Fibroblast of peridontal ligament (primary cell): ENCODE data around the gene ZHX3.
A peak's percentile ranks its signal among the peaks of the same experiment; 100 is the strongest.
"Not testable (repeated sequence)": the region's sequence is repeated elsewhere in the genome, so short reads cannot be mapped to it uniquely, and the experiment has no call there.

Experiments
- DNase-seq: peaks from one replicate; pipeline ENCODE4 v3.0.0-alpha.2; 2010; ENCODE audit errors: extremely low read depth

ZHX3 gene

DNA sequence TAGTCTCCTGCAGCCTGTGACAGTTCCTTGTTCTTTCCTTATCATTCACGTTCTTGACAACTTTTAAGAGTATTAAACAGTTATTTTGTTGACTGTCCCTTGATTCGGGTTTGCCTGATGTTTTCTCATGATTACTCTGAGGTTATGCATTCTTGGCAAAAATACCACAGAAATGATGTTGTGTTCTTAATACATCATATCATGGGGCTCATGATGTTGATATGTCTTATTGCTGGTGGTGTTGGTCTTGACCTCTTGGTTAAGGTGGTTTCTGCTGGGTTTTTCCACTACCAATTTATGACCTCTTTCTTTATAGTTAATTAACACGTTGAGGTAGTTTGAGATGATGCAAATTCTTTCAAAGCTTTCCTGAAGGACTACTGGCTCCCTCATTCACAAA, 59.1 kb downstream of the ZHX3 start:
- peak; percentile 23 for DNase-seq

- DNase-seq: no peak
Observed at GRCh38 chr20:41256516-41256915, 61.0 kb downstream of the ZHX3 start.

DNA sequence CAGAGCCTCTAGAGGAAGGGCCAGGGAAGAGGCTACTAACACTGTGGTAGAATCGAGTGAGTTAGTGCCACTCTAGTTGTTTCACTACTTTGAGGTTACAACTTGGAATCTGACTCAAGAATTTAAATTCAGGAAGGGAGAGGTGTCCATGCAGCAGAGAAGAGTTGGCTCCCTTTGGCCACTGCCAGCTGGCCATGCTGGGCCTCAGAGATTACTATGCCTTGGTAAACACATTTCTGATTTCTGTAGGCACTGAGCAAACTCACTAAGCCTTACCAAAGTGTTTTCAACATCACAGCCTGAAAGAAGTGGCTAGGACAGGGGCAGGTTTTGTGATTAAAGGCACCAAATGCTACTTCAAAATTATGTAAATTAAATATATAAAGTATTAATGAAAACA, 61.9 kb downstream of the ZHX3 start:
- no peak for DNase-seq

DNA sequence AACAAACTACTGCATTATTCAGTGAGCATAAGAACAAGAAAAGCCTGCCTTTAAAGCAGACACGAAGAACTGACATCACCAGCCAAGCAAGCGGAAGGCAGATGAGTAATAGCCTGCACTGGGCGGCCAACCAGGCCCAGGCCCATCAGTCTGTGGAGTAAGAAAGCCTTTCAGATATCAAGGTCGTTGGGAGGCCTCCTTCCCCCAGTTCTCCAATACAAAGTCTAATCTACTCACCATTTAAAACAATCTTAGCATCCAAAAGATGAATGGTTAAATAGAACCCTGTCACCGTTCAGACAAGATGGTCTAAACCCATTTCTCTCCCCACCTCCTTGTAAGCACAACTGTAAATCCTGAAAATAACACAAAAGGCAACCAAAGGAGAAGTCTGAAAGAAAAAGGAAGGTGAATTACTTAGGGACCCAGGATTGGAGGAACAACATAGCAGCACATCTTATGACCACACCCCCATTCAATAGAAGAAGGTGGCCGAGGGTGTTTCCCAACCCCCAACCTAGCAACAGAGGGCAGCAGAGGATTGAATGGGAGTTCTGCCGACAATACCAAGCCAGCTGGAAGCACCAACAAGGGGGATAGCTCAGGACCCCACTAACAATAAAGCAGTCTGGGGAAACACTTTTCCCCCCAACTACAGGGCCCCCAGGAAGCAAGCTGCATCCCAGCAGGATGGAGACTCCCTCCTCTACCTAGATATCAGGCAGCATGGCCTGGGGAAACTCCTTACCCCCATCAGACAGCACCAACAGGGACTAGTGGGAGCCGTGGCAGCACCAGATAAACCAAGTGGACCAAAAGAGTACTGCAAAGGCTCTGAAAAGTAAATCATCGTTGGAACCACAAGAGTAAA, 67.9 kb downstream of the ZHX3 start:
- peak; percentile 87 for DNase-seq

DNA sequence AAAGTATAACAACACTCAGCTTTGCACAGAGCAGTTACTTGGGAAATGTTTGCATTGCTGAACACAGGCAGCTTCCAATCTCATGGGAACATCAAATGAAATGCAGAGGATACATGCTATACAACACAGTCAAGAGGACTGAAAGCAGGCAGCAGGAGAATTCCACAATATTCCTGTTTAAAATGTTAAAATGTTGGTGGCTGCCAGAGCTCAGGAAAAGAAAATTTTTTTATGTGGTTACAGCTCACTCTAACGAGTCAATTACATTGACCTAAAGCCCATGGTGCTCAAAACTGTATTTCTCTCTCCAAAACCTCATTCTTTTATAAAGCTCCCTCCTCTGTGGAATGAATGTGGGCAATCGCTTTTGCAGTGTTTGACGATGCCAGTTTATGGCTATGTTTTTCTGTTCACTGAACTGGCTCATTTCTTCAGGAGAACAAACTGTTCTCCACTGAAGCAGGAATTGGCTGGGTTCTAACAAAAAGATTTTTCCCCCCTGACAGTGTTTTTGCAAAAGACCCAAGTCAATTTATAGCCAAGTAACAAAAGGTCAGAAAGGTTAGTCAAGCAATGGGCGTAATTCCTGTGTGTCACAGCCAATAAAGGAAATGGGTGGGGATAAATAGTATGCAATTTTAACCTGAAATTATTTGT, 69.0 kb downstream of the ZHX3 start:
- DNase-seq: peak; percentile 54

DNA sequence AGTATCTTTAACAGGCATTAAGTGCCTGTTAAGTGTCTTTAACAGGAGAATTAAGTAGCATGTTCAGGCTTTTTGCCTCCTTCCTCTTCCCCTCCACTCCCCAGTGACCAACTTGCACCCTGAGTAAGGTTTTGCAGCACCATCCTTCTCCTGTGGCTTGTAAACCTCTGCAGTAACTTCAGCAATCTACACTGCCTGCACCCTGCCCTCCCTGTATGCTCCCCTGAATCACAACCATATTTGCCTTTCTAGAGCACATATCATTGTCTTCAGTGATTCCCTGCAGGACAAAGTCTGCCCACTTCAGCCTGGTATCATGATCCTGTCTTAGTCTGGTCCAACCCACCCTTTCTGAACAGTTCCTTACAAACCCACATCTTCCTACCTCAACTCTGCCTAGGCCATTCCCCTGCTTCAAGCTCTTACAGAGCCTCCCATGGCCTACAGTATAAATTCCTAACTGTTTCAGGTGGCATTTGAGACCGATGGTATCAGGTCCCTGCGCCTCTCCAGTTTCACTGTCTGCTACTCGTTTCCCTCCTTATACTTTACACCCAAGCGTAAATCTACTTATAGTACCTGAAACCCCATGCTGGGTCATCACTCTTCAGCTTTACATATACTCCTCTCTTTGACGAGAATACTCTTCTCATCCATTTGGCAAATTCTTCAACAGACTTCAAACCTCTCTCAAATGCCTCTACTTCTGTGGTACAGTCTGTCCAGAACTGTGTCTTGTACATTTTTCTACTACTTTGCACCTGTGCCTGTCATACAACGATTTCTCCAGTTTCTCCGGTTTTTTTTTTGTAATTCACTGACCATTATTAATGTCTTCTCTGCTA, 69.8 kb downstream of the ZHX3 start:
- DNase-seq: no peak

DNA sequence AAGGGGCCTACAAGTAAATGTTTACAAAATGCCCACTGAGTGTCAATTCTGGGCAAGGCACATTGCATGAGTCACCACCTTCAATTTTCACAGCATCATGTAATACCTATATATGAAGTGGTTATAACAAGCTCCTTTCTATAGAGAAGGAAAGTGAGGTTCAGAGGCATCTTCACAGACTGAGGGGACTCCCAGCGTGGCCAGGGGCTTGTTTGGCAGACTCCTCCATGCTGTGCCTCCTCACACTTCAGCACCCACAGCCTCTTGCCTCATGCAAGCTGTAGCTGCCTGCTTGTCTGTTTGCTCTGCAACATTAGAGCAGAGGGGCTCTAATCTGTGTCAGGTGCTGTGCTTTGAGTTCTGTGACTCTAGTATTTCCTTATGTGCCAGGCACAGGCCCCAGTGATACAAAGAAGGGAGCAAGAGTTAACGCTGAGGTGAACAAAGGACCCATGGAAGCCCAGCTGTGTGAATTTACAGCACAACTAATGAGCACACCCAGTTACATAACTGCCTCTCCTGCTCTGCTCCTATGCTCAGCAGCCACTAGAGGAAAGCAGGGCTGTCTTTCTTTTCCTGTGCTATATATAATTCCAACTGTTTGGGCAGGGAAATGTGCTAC, 72.3 kb downstream of the ZHX3 start:
- DNase-seq: peak; percentile 35

- DNase-seq: no peak
Observed at GRCh38 chr20:41242807-41243206, 74.7 kb downstream of the ZHX3 start.

DNA sequence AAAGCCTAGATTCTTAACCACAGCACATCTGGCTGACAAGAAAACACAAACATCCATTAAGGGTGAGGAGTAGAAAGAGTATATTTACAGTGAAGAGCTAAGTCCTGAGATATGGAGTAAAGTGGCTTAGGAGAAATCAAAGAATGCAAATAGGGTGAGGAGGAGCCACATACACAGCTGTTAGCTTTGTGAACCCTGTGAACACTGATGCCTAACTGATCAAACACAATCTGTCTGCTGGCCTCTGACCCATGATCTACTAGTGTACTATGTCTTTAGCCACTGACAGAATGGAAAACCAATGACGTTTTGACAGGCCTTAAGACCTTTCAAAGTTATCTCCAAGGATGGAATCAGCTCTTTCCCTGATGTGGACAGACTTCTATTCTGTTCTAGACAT, 75.2 kb downstream of the ZHX3 start:
- DNase-seq: no peak

GRCh38 chr20:41237233-41237632, 80.3 kb downstream of the ZHX3 start:
- not testable (repeated sequence) for DNase-seq

- not testable (repeated sequence) for DNase-seq
Observed at GRCh38 chr20:41236818-41237217, 80.7 kb downstream of the ZHX3 start.

DNA sequence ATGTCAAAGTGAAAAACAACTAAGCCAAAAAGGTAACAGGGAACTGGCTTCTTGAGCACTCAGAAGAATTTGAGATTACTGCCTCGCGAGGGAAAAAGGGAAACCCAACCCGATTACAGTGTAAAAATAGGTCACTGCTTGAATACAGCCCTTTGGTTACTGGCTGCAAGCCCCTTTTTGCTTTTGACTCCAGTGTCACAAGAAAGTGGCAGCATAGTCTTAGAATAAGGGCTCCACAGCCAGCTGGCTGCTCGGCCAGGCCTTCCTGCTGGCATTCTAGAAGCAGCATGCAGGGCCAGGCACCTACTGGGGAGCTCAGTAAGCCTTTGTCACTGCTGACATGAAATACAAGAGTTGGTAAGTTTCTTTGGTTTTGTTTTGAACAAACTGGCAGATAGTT, 83.0 kb downstream of the ZHX3 start:
- DNase-seq: peak; percentile 23

DNA sequence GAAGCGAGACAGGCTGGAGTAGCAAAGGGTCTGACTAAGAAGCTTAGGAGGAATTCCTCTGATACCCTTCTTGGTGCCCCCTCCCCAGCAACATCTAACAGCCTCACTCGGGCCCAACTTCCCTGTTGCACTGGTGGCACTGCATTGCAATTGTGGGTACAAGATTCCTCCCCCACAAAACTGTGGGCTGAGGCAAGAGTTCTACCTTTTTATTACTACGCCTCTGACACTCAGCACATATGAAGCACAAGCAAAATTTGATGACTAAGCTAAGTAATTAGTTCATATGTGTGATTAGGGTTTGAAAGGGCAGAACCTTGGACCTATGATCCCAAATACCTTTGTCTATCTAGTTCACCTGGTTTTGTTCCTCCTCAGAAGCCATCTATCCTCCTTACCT, 83.5 kb downstream of the ZHX3 start:
- no peak for DNase-seq

GRCh38 chr20:41232973-41233926, 84.3 kb downstream of the ZHX3 start:
- peak; percentile 91 for DNase-seq

GRCh38 chr20:41231136-41231535, 86.4 kb downstream of the ZHX3 start:
- DNase-seq: no peak

DNA sequence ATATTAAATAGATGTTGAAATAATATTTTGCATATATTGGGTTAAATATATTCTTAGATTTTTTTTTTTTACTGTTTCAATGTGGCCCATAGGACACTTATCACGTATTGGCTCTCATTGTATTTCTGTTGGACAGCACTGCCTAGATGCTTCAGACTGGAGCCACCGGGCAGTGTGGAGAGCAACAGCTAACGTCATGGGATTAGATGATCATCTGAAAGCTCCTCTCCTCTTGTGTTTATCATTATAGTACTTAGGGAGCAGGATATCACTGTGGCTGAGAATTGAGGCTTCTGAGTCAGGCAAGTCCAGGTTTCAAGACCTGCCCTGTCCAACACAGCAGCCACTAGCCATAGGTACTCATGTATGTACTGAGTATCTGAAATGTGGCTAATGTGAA, 87.4 kb downstream of the ZHX3 start:
- no peak for DNase-seq

DNA sequence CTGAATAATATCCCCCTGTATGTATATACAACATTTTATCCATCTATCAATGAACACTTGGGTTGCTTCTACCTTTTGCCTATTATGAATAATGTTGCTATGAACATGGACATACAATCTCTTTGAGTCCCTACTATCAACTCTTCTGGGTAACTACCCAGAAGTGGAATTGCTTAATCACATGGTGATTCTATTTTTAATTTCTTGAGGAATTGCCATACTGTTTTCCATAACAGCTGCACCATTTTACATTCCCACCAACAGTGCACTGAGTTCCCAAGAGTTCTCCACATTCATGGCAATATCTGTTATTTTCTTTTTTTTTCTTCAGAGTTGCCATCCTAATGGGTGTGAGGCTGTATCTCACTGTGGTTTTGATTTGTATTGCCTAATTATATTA, 88.3 kb downstream of the ZHX3 start:
- no peak for DNase-seq

- no peak for DNase-seq
Observed at GRCh38 chr20:41228858-41229257, 88.7 kb downstream of the ZHX3 start.

GRCh38 chr20:41226426-41226825, 91.1 kb downstream of the ZHX3 start:
- no peak for DNase-seq

- no peak for DNase-seq
Observed at GRCh38 chr20:41225091-41225490, 92.4 kb downstream of the ZHX3 start.

DNA sequence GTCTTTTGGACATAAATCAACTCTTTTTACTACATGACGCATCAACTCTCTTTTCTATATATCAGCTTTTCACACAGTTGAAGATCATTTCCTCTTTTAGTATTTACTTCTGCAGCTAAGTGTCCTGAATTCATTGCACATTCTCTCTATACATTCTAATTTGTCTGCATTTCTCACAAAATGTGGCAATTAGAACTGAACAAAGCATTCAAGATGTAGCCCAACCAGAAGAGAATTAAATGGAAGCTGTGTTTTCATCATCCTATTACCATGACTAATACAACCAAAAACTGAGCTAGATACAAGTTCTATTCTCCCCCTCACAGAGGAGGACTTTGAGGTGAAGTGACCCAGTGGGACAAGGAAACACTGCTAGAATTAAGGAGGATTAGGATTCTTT, 93.2 kb downstream of the ZHX3 start:
- DNase-seq: no peak
